Muscle layer of colon (tissue), 2 donors: ENCODE measurements around the gene BARHL1.

ENCODE experiments used
- H3K27ac ChIP-seq: one replicate; pipeline ENCODE4 v1.7.0; 2013; ENCODE audit warnings: low read depth, mild to moderate bottlenecking, low read length, moderate library complexity
- H3K27me3 ChIP-seq, 2 donors: one replicate each; pipeline ENCODE4 v1.7.0; 2013; ENCODE audit warnings: low read length in 2 of 2, mild to moderate bottlenecking in 2 of 2; ENCODE audit not compliant: insufficient read depth in 2 of 2, control insufficient read depth in 1 of 2
- H3K36me3 ChIP-seq: one replicate; pipeline ENCODE4 v1.7.0; 2013; ENCODE audit warnings: mild to moderate bottlenecking, low read length; ENCODE audit not compliant: insufficient read depth
- H3K4me1 ChIP-seq: one replicate; pipeline ENCODE4 v1.7.0; 2013; ENCODE audit warnings: mild to moderate bottlenecking, low read length; ENCODE audit not compliant: insufficient read depth
- H3K4me3 ChIP-seq, 2 donors: one replicate each; pipeline ENCODE4 v1.7.0; 2013; ENCODE audit warnings: low read length in 2 of 2, low read depth in 1 of 2, mild to moderate bottlenecking in 1 of 2, moderate library complexity in 1 of 2
- H3K9ac ChIP-seq: one replicate; pipeline ENCODE4 v1.7.0; 2013; ENCODE audit warnings: low read length
- H3K9me3 ChIP-seq: one replicate; pipeline ENCODE4 v1.7.0; 2013; ENCODE audit warnings: mild to moderate bottlenecking, low read length
- donor health status: abdominal sarcoma.
- donor health status: Adenocarcinoma of cecum.

The BARHL1 gene

DNA sequence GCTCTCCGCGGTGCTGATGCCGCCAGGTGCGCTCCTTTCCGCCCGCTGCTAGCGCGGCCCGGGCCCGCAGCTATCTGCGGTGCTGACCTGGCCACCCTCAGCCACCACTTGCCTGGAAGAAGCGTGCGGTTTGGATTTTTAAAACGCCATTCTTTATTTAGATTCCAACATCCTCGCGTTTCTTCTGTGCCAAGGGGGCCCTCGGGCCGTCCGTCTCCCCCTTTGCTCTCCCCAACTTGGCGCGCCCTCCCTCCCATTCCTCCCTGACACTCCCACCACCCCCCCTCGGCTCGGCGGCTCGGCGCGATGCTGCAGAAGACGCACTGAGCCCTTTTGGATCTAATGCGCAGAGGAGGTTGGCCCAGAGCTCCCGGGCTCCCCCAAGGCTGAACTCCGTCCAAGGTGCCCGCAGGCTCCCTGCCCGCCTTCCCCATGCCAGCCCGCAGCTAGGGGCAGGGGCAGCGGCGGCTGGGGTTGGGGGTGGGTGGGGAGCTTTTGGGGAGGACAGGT, at the start of gene BARHL1:
Gene BARHL1 (plus strand): TSS at position 331 of the 510 bp plus-strand sequence. CDS start 192 bp downstream, outside the sequence.
- Histone ChIP-seq H3K27me3 (peaks cover 64 to 91% of the 10 kb centered on the region in 2 donors), H3K9me3 (no peaks in the 10 kb centered on the region), H3K4me1 (peaks cover 7% of the 10 kb centered on the region), H3K27ac (no peak within 1 kb of the TSS), H3K36me3 (no peaks in the 10 kb centered on the region), H3K9ac (no peak within 1 kb of the TSS), H3K4me3 (peak within 1 kb of the TSS in 1 of 2 donors; percentile 45)

DNA sequence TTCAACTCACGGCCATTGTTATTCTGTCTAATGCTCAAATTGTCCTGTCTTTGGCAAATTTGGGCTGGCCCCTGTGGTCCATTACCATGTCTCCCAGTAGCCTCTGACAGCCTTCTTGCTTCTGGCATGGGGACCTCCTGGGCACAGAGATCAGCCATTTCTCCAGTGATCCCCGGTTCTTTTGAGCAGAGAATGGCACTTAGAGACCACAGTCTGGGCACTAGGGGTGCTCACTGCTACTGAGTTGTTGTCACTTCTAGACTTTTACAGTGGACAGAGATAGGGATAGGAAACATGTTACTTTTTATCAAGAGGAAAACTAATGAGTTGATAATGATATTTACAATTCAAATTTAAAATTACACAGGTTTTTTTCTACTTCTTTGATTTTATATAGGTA, 47.6 kb upstream of the BARHL1 start:
- H3K36me3 ChIP-seq: no peaks in the 10 kb centered on the region
- H3K9ac ChIP-seq: no peak overlapping the region
- no peaks in the 10 kb centered on the region for H3K9me3 ChIP-seq
- peaks cover 23% of the 10 kb centered on the region for H3K4me1 ChIP-seq
- H3K4me3 ChIP-seq: no peak overlapping the region
- H3K27me3 ChIP-seq: peaks cover 0 to 3% of the 10 kb centered on the region in 2 donors
- no peak overlapping the region for H3K27ac ChIP-seq

DNA sequence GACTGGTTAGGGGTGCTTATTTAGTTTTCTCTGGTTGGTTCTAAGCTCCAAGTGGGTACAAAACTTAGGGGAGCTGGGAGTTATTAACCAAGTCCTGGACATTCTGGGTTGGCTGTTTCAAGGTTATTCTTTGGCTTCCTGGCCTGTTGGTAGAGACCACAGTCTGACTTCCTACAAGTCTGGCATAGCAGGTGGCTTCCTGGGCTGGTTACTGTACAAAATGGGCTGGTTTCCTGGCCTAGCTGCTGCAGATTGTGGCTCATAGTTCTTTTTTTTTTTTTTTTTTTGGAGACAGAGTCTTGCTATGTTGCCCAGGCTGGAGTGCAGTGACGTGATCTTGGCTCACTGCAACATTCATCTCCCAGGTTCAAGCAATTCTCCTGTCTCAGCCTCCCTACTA, 46.3 kb upstream of the BARHL1 start:
- Histone ChIP-seq H3K9me3 (no peaks in the 10 kb centered on the region), H3K27ac (no peak overlapping the region), H3K4me1 (peaks cover 26% of the 10 kb centered on the region), H3K9ac (no peak overlapping the region), H3K36me3 (no peaks in the 10 kb centered on the region), H3K4me3 (no peak overlapping the region), H3K27me3 (peaks cover 0 to 3% of the 10 kb centered on the region in 2 donors)

DNA sequence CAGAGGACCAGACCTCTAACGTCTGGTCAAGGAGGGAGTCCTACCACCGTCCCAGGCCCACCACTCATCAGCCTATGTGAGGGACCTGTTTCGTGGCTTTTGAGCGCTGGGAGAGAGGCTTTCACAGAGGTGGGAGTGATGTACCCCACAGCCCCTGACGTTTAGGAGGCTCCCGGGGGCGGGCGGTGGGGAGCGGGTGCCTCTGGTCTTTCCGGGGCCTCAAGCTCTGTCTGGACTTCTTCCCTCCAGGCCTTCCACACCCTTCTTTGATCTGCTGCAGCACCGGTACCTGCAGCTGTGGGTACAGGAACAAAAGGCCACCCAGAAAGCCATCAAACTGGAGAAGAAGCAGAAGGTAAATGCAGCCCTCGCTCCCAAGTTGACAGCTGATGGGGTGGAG, 45.1 kb upstream of the BARHL1 start:
- peaks cover 17% of the 10 kb centered on the region for H3K4me1 ChIP-seq
- H3K36me3 ChIP-seq: no peaks in the 10 kb centered on the region
- no peak overlapping the region for H3K27ac ChIP-seq
- H3K9me3 ChIP-seq: no peaks in the 10 kb centered on the region
- H3K9ac ChIP-seq: no peak overlapping the region
- peaks cover 0 to 3% of the 10 kb centered on the region in 2 donors for H3K27me3 ChIP-seq
- H3K4me3 ChIP-seq: no peak overlapping the region

DNA sequence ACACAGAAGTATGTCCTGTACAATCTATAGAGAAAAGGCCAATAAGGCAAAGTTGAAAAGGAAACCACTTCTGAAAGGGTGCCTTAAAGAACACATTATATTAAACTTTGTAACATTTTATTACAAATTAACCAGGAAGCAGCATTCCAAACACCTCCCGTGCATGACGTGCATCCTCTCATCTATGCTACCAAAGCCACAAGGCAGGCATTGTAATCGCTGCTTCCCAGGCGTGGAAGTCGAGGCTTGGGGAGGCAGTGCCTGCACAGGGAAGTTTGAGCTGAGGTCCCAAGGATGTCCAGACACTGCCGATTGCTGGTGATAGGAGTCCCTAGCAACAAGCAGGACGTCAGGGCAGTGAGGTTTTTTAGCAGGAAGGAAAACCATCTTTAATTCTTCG, 44.3 kb upstream of the BARHL1 start:
- H3K27me3 ChIP-seq: no peaks in the 10 kb centered on the region
- no peak overlapping the region for H3K9ac ChIP-seq
- no peaks in the 10 kb centered on the region for H3K9me3 ChIP-seq
- H3K4me3 ChIP-seq: no peak overlapping the region
- peaks cover 17% of the 10 kb centered on the region for H3K4me1 ChIP-seq
- H3K27ac ChIP-seq: no peak overlapping the region
- no peaks in the 10 kb centered on the region for H3K36me3 ChIP-seq

- H3K36me3 ChIP-seq: no peaks in the 10 kb centered on the region
- no peak overlapping the region for H3K27ac ChIP-seq
- H3K9me3 ChIP-seq: no peaks in the 10 kb centered on the region
- peaks cover 17% of the 10 kb centered on the region for H3K4me1 ChIP-seq
- no peak overlapping the region for H3K9ac ChIP-seq
- no peak overlapping the region for H3K4me3 ChIP-seq
- H3K27me3 ChIP-seq: no peaks in the 10 kb centered on the region
Observed at GRCh38 chr9:132539096-132539495, 43.3 kb upstream of the BARHL1 start.

DNA sequence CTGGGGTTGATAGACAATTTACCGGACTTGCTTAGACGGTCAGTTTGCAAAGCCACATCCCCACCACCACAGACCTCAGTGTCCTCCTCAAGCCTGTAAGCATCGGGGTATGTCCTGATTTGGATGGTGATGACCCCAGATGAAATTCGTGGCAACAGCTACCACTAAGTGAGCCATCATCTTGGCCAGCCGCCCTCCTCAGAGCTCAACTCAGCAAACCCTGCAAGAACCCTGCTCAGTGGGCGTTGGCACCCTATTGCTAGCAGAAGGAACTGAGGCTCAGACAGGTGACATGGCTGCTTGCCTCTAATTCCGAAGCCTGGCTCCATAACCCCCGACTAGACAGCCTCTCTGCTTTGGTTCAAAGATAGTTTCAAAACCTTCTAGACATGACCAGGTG, 41.4 kb upstream of the BARHL1 start:
- H3K27ac ChIP-seq: no peak overlapping the region
- H3K9me3 ChIP-seq: no peaks in the 10 kb centered on the region
- no peak overlapping the region for H3K4me3 ChIP-seq
- H3K4me1 ChIP-seq: peaks cover 22% of the 10 kb centered on the region
- H3K36me3 ChIP-seq: no peaks in the 10 kb centered on the region
- no peak overlapping the region for H3K9ac ChIP-seq
- peaks cover 0 to 16% of the 10 kb centered on the region in 2 donors for H3K27me3 ChIP-seq

DNA sequence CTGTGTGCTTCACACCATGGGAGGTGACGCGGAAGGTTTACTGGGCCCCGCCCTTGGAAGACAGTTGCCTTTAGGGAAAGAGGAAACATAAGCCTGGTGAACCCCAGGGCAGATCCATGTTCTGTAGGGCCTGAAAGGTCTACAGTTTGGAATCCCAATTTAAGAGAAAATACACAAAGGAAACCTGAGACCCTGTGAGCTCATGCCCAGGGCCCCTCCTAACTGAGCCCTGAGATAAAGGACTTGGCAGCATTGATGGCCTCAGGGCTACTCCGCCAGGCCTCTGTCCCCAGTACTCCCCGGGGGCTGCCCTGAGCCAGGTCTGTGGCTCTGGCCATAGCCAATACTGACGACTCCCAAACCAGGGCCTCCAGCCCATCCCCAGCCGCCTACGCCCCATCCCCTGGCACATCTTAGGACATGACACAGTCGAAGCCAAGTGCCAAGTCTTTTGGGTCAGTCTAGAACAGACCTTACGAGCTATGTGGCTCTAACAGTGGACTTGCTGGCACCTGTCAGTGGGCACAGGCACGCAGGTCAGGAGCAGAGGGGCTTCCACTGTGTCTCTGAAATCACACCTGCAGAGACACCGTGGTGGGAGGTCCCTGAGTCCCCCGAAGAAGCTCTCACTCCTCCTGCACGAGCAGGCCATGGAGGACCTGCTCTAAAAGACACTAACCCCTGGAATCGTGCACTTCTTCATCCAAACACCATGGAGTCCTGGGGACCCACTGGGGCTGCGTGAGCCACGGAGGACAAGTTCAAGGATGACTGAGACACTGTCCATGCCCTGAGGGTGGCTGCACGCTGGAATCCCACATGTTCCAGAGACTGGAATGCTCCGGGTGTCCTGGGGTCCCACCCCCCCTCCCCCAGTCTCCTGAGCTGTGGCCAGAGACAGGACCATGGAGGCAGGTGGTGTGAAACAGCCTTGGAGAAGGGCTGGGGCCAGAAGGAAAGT, 40.3 kb upstream of the BARHL1 start:
- no peaks in the 10 kb centered on the region for H3K36me3 ChIP-seq
- no peak overlapping the region for H3K27ac ChIP-seq
- H3K4me3 ChIP-seq: no peak overlapping the region
- H3K27me3 ChIP-seq: peaks cover 0 to 25% of the 10 kb centered on the region in 2 donors
- peaks cover 33% of the 10 kb centered on the region for H3K4me1 ChIP-seq
- no peaks in the 10 kb centered on the region for H3K9me3 ChIP-seq
- no peak overlapping the region for H3K9ac ChIP-seq

DNA sequence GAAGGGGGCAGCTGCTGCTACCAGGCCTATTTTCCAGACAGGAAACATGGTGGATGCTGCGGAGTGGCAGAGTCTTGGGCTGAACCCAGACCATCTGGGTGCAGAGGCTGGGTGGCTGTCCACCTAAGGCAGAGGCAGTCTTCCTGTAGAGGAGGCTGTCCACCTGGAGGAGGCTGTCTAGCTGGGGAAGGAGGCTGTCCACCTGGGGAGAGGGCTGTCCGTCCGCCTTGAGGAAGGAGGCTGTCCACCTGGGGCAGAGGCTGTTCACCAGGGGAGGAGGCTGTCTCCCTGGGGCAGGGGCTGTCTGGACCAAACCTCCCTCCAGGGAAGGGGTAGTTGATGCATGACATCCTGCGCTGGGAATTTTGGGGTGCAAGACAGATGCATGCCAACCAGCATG, 39.2 kb upstream of the BARHL1 start:
- Histone ChIP-seq H3K27ac (no peak overlapping the region), H3K27me3 (peaks cover 0 to 26% of the 10 kb centered on the region in 2 donors), H3K36me3 (no peaks in the 10 kb centered on the region), H3K9me3 (no peaks in the 10 kb centered on the region), H3K9ac (no peak overlapping the region), H3K4me3 (no peak overlapping the region), H3K4me1 (peaks cover 35% of the 10 kb centered on the region)

DNA sequence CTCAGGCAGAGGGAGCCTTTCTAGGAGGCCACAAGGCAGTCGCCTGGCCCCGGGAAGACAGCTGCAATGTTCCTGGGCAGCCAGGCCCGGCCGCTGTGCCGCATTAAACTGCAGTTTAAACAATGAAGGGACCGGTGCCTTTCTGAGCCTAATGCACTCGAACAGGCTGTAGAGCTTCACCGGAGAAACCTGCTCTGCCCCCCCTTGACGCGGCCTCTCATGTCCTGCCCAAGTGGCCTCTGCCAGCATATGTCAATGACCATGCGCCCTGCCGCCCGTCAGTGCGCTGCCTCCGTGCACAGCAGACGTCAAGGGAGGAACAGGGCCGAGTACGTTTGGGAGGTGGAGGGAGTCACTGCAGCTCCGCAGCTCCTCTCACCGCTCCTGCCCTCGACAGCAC, 38.4 kb upstream of the BARHL1 start:
- Histone ChIP-seq H3K4me1 (peaks cover 35% of the 10 kb centered on the region), H3K36me3 (no peaks in the 10 kb centered on the region), H3K9me3 (no peaks in the 10 kb centered on the region), H3K4me3 (no peak overlapping the region), H3K9ac (no peak overlapping the region), H3K27me3 (peaks cover 0 to 26% of the 10 kb centered on the region in 2 donors), H3K27ac (no peak overlapping the region)

GRCh38 chr9:132545578-132545977, 36.8 kb upstream of the BARHL1 start:
- H3K36me3 ChIP-seq: no peaks in the 10 kb centered on the region
- H3K4me1 ChIP-seq: peaks cover 19% of the 10 kb centered on the region
- H3K27ac ChIP-seq: no peak overlapping the region
- H3K27me3 ChIP-seq: peaks cover 0 to 26% of the 10 kb centered on the region in 2 donors
- no peaks in the 10 kb centered on the region for H3K9me3 ChIP-seq
- H3K9ac ChIP-seq: no peak overlapping the region
- H3K4me3 ChIP-seq: no peak overlapping the region
